ENCODE measurements around the gene GNS. TPM values are rescaled to one million over a fixed set of nuclear protein-coding genes. Genes with fewer than 3 reads are reported as not detected.
A peak's percentile ranks its signal among the peaks of the same experiment; 100 is the strongest.

The GNS gene
- total RNA-seq, 1 donor from 2014 or later = 97.2 TPM

GRCh38 chr12:64674367-64674922 is 84.8 kb downstream of the GNS start:
- intact Hi-C loops (cut with micrococcal nuclease) = loop anchor here (10.0 kb wide), 1 partner anchor 60 kb away; the partner anchor contains the start of gene RASSF3
- DNase-seq = no peak
- H3K4me3 ChIP-seq = no peak overlapping the region
- H3K36me3 ChIP-seq = no peaks in the 10 kb centered on the region
- peak overlapping the region; percentile 74 for H3K27ac ChIP-seq (replicated peaks)
- no peaks in the 10 kb centered on the region for H3K27me3 ChIP-seq (ENCODE audit: low read depth)
- no peak for TF ChIP-seq CTCF (IDR thresholded peaks at IDR 0.05; ENCODE audit: borderline replicate concordance)
- peaks cover 98% of the 10 kb centered on the region for H3K4me1 ChIP-seq
- no peaks in the 10 kb centered on the region for H3K9me3 ChIP-seq (replicated peaks)

GRCh38 chr12:64673490-64674169 is 85.6 kb downstream of the GNS start:
- TF ChIP-seq CTCF (IDR thresholded peaks at IDR 0.05; ENCODE audit: borderline replicate concordance) = no peak
- H3K36me3 ChIP-seq = no peaks in the 10 kb centered on the region
- no peaks in the 10 kb centered on the region for H3K9me3 ChIP-seq (replicated peaks)
- no peak for DNase-seq
- H3K4me3 ChIP-seq = no peak overlapping the region
- intact Hi-C loops (cut with micrococcal nuclease) = loop anchor here (10.0 kb wide), 1 partner anchor 59 kb away; the partner anchor contains the start of gene RASSF3
- peak overlapping the region; percentile 74 for H3K27ac ChIP-seq (replicated peaks)
- peaks cover 98% of the 10 kb centered on the region for H3K4me1 ChIP-seq
- H3K27me3 ChIP-seq (ENCODE audit: low read depth) = no peaks in the 10 kb centered on the region

- no peaks in the 10 kb centered on the region for H3K27me3 ChIP-seq (ENCODE audit: low read depth)
- no peak overlapping the region for H3K4me3 ChIP-seq
- H3K36me3 ChIP-seq = no peaks in the 10 kb centered on the region
- H3K27ac ChIP-seq (replicated peaks) = peak overlapping the region; percentile 74
- no peaks in the 10 kb centered on the region for H3K9me3 ChIP-seq (replicated peaks)
- intact Hi-C loops (cut with micrococcal nuclease) = loop anchor here (10.0 kb wide), 1 partner anchor 58 kb away; the partner anchor contains the start of gene RASSF3
- no peak for TF ChIP-seq CTCF (IDR thresholded peaks at IDR 0.05; ENCODE audit: borderline replicate concordance)
- H3K4me1 ChIP-seq = peaks cover 100% of the 10 kb centered on the region
- DNase-seq = peak; percentile 49
Measured at GRCh38 chr12:64672925-64673409, 86.2 kb downstream of the GNS start.

- DNase-seq = no peak
- peak overlapping the region; percentile 74 for H3K27ac ChIP-seq (replicated peaks)
- peak overlapping the region; percentile 1 for H3K4me3 ChIP-seq
- H3K9me3 ChIP-seq (replicated peaks) = no peaks in the 10 kb centered on the region
- H3K27me3 ChIP-seq (ENCODE audit: low read depth) = no peaks in the 10 kb centered on the region
- intact Hi-C loops (cut with micrococcal nuclease) = loop anchor here (10.0 kb wide), 1 partner anchor 57 kb away; the partner anchor contains the start of gene RASSF3
- peaks cover 100% of the 10 kb centered on the region for H3K4me1 ChIP-seq
- no peak for TF ChIP-seq CTCF (IDR thresholded peaks at IDR 0.05; ENCODE audit: borderline replicate concordance)
- no peaks in the 10 kb centered on the region for H3K36me3 ChIP-seq
Measured at GRCh38 chr12:64671681-64672080, 87.5 kb downstream of the GNS start.

- intact Hi-C loops (cut with micrococcal nuclease) = loop anchor here (10.0 kb wide), 1 partner anchor 56 kb away; the partner anchor contains the start of gene RASSF3
- DNase-seq = no peak
- Histone ChIP-seq H3K27ac (replicated peaks) (peak overlapping the region; percentile 74), H3K27me3 (ENCODE audit: low read depth) (no peaks in the 10 kb centered on the region), H3K4me1 (peaks cover 100% of the 10 kb centered on the region), H3K36me3 (no peaks in the 10 kb centered on the region), H3K9me3 (replicated peaks) (no peaks in the 10 kb centered on the region), H3K4me3 (peak overlapping the region; percentile 1)
- TF ChIP-seq CTCF (IDR thresholded peaks at IDR 0.05; ENCODE audit: borderline replicate concordance) = no peak
Measured at GRCh38 chr12:64670919-64671639, 88.1 kb downstream of the GNS start.

Measured in left ventricle myocardium inferior (tissue), 1 donor.